Heart left ventricle (tissue), 16 donors: ENCODE measurements around the gene STOML1. TPM values are rescaled to one million over a fixed set of nuclear protein-coding genes. Genes with fewer than 3 reads are reported as not detected.

Experiments used
- ATAC-seq, 4 donors: fragments of 200-7000 bp; cut with Tn5 transposase; one replicate each; pipeline ENCODE4 v1.9.1; 2020 to 2022; ENCODE audit warnings: moderate library complexity in 4 of 4, mild to moderate bottlenecking in 3 of 4, moderate number of reproducible peaks in 1 of 4
- DNase-seq, 5 donors: peaks; one replicate each; pipeline ENCODE4 v3.0.0-alpha.2; 2020
- H3K27ac ChIP-seq, 12 donors: fragments of 200-600 bp; sonication (generic) in 4 of 12; one replicate each; pipeline versions ENCODE4 v1.5.0 to v1.8.0; 2016 to 2022; ENCODE audit warnings: mild to moderate bottlenecking in 2 of 12
- H3K27me3 ChIP-seq, 9 donors: fragments of 200-600 bp; sonication (generic) in 2 of 9; one replicate each; pipeline versions ENCODE4 v1.5.1 to v1.8.0; 2016 to 2022; ENCODE audit warnings: mild to moderate bottlenecking in 3 of 9
- H3K36me3 ChIP-seq, 9 donors: fragments of 200-600 bp; sonication (generic) in 2 of 9; one replicate each; pipeline versions ENCODE4 v1.5.0 to v1.8.0; 2018 to 2022; ENCODE audit warnings: mild to moderate bottlenecking in 2 of 9
- H3K4me1 ChIP-seq, 12 donors: fragments of 200-600 bp; sonication (generic) in 4 of 12; one replicate each; pipeline versions ENCODE4 v1.5.0 to v1.8.0; 2016 to 2022; ENCODE audit warnings: mild to moderate bottlenecking in 3 of 12
- H3K4me3 ChIP-seq, 12 donors: fragments of 200-600 bp; sonication (generic) in 4 of 12; one replicate each; pipeline versions ENCODE4 v1.5.0 to v1.8.0; 2017 to 2022; ENCODE audit warnings: mild to moderate bottlenecking in 9 of 12, moderate library complexity in 4 of 12
- H3K9me3 ChIP-seq, 12 donors: fragments of 200-600 bp; sonication (generic) in 4 of 12; one replicate each; pipeline versions ENCODE4 v1.5.0 to v1.8.0; 2016 to 2022; ENCODE audit warnings: mild to moderate bottlenecking in 1 of 12
- POLR2A ChIP-seq, 2 donors: fragments of 450-650 bp; IDR thresholded peaks; one replicate each; pipeline ENCODE4 v1.6.1; 2017; ENCODE audit warnings: antibody characterized with exemption in 2 of 2, mild to moderate bottlenecking in 2 of 2, moderate library complexity in 2 of 2
- WGBS, 4 donors: extraction: QIAGEN DNeasy Blood & Tissue Kit in 2 of 4; methylation state at CpG; one replicate each; pipeline versions ENCODE4 v1.1.5 to v1.1.7; 2013 to 2018; 5-methylcytosine and 5-hydroxymethylcytosine counted together
- intact Hi-C, 10 donors: fragments of 100-400 bp; cut with DNase I; formaldehyde crosslinking; loops; one replicate each; pipeline versions ENCODE4 v1.11.1 to v1.14.2; 2022
- polyA plus RNA-seq, 2 donors: library from polyadenylated mRNA; stranded (reverse); fragments of 200-250 nt; gene quantifications; one replicate each; pipeline ENCODE4 v1.2.3, GENCODE V29; 2013
- total RNA-seq, 9 donors: library from RNA; depleted of rRNA in 2 of 9; stranded (reverse); fragments of >200 nt in 2 of 9; fragmentation: NEBNext Ultra II Directional in 3 of 9; extraction: Animal tissue kit (Norgen Biotek cat#: 25700) in 3 of 9; gene quantifications; one replicate each; pipeline versions ENCODE4 v1.1.0 to v1.2.4, GENCODE V29; 2016 to 2023
- TF ChIP-seq, protein P1 (sequence below), 12 donors: fragments of 200-600 bp; sonication (generic) in 4 of 12; IDR thresholded peaks; one replicate each; pipeline versions ENCODE4 v1.5.0 to v1.8.0; 2018 to 2022; ENCODE audit warnings: antibody characterized with exemption in 12 of 12, mild to moderate bottlenecking in 5 of 12
- donor health status: ischemic (EF 13 %, LVEDD 7.1; RV severe dilation, severe dysfunction).
- donor health status: healthy with polysubstance abuse.
- donor health status: DM: no; HTN: yes; CAD: no.
- donor health status: DM: no; HTN: no; CAD: no.
- donor health status: ischemic (EF 25% LVEDD 6.9; RV normal size, moderate dysfunction).
- donor health status: ischemic (EF 25% LVEDD 5.7; RV mildly dilated, moderate dysfunction).
- donor health status: healthy.
- donor health status: DM: yes; HTN: yes; CAD: no.
- donor health status: ischemic (EF 35%, LVEDD 5.7; RV mildly dilated, moderate dysfunction).
- donor health status: nonischemic (EF 11% LVEDD 7.7; RV severe dilation, severe dysfunction).
- donor health status: DM: yes; HTN: yes; CAD: no.
- donor health status: PGD.
- donor health status: ischemic (EF 29% LVEDD 5.4; RV normal size, mild dysfunction).
- donor health status: nonischemic (EF 23%, LVEDD 6.1; RV moderate dilation, normal function).

The STOML1 gene
- total and polyA plus RNA-seq, 11 donors: 25.0 to 41.1 (median 27.7) TPM

GRCh38 chr15:73987681-73988444, 4.2 kb downstream of the STOML1 start:
- peaks cover 34 to 97% (median 92%) of the 10 kb centered on the region in 12 donors for H3K4me1 ChIP-seq
- no peaks in the 10 kb centered on the region for H3K27me3 ChIP-seq
- ATAC-seq (no peak), DNase-seq (no peak)
- H3K9me3 ChIP-seq: no peaks in the 10 kb centered on the region
- H3K36me3 ChIP-seq: peaks cover 0 to 33% (median 13%) of the 10 kb centered on the region in 9 donors
- TF ChIP-seq, protein P1, sequence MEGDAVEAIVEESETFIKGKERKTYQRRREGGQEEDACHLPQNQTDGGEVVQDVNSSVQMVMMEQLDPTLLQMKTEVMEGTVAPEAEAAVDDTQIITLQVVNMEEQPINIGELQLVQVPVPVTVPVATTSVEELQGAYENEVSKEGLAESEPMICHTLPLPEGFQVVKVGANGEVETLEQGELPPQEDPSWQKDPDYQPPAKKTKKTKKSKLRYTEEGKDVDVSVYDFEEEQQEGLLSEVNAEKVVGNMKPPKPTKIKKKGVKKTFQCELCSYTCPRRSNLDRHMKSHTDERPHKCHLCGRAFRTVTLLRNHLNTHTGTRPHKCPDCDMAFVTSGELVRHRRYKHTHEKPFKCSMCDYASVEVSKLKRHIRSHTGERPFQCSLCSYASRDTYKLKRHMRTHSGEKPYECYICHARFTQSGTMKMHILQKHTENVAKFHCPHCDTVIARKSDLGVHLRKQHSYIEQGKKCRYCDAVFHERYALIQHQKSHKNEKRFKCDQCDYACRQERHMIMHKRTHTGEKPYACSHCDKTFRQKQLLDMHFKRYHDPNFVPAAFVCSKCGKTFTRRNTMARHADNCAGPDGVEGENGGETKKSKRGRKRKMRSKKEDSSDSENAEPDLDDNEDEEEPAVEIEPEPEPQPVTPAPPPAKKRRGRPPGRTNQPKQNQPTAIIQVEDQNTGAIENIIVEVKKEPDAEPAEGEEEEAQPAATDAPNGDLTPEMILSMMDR (IDR thresholded peaks at IDR 0.05): no peak
- no peak for TF ChIP-seq POLR2A (IDR thresholded peaks at IDR 0.05)
- intact Hi-C loops: no loop called here
- peak overlapping the region; percentile 66 to 100 (median 95) for H3K27ac ChIP-seq
- 49 to 66% (median 58%) methylated on average over 9 of the region's 9 CpGs for WGBS, 4 donors
- H3K4me3 ChIP-seq: no peak overlapping the region

DNA sequence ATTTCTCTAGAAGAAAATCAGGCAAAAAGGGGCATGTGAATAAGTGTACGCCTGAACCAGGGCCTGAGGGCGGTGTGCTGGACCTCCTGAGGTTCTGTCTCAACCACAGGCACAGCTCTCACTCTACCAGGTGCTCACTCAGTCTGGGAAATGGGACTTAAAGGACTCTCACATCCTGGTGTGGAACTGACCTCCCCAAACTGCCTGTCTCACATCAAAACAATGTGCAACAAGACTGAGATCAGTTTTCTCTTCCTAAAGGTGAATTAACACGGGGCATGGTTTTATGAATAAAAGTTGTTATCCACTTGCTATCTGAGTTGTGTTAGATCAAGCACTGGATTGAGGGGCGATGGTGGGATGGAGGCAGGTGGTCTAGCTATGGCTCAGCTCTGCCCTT, 4.8 kb downstream of the STOML1 start:
- intact Hi-C loops: no loop called here
- H3K27ac ChIP-seq: peak overlapping the region; percentile 66 to 100 (median 95)
- H3K36me3 ChIP-seq: peaks cover 0 to 33% (median 13%) of the 10 kb centered on the region in 9 donors

DNA sequence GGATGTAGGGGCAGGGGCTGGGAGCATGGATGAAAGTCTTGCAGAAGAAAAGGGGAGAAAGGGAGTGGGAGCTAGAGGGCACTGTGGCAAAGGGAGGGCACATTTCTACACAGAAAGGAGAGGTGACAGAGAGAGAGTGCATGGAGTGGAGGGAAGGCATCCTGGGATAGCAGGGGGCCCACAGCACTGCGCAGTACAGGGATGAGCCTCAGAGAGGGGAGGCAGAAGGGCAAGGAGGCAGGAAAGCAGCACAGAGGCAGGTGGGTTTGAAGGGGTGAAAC, 5.4 kb downstream of the STOML1 start:
- Histone ChIP-seq H3K4me1 (peaks cover 42 to 100% (median 98%) of the 10 kb centered on the region in 12 donors), H3K4me3 (no peak overlapping the region), H3K9me3 (no peaks in the 10 kb centered on the region), H3K27ac (peak overlapping the region; percentile 66 to 100 (median 95)), H3K36me3 (peaks cover 0 to 33% (median 13%) of the 10 kb centered on the region in 9 donors), H3K27me3 (no peaks in the 10 kb centered on the region)
- no peak for TF ChIP-seq POLR2A (IDR thresholded peaks at IDR 0.05)
- TF ChIP-seq, protein P1 (IDR thresholded peaks at IDR 0.05): no peak
- no peak for DNase-seq
- 89 to 100% (median 98%) methylated on average over 1 of the region's 1 CpG for WGBS, 4 donors
- intact Hi-C loops: no loop called here
- ATAC-seq: no peak

More for the DNA sequence above, 4.8 kb downstream of the STOML1 start:
- Histone ChIP-seq H3K27me3 (no peaks in the 10 kb centered on the region), H3K4me3 (no peak overlapping the region), H3K4me1 (peaks cover 37 to 97% (median 93%) of the 10 kb centered on the region in 12 donors), H3K9me3 (no peaks in the 10 kb centered on the region)
- ATAC-seq (no peak), DNase-seq (no peak)
- TF ChIP-seq POLR2A (IDR thresholded peaks at IDR 0.05): no peak
- TF ChIP-seq, protein P1 (IDR thresholded peaks at IDR 0.05): no peak
- 65 to 85% (median 76%) methylated on average over 4 of the region's 4 CpGs for WGBS, 4 donors

DNA sequence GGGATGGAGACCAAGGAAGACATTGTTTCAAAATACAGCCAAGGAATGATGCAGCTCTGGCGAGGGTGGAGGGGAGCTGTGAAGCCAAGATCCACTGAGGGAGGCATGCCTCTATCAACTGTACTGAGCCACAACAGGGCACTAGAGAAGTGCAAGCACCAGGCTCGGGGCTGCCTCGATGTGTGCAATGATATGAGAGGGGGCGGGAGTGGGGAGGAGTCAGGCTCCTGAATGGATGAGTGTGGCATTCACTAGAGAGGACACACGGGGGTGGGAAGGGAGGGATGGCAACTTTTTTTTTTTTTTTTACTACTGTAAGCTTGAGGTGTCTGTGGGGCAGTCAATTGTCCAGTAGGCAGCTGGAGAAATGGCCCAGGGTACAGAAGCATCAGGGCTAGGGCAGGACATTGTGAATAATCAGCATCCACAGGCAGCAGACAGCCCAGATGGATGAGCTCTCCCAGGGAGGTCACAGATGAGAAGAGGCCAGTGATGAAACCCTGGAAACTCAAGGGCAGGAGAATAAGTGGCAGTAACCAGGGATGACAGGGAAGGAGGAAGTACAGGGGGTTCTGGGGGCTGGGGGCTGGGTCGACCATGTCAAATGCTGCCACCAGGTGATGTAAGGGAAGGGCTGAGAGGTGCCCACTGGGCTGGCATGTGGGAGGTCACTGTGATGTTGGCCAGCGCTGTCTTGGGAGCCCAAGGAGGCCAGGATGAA, 5.9 kb downstream of the STOML1 start:
- no peak overlapping the region for H3K4me3 ChIP-seq
- peaks cover 40 to 100% (median 98%) of the 10 kb centered on the region in 12 donors for H3K4me1 ChIP-seq
- TF ChIP-seq, protein P1 (IDR thresholded peaks at IDR 0.05): no peak
- TF ChIP-seq POLR2A (IDR thresholded peaks at IDR 0.05): no peak
- intact Hi-C loops: no loop called here
- peaks cover 0 to 33% (median 13%) of the 10 kb centered on the region in 9 donors for H3K36me3 ChIP-seq
- peak overlapping the region; percentile 90 to 100 (median 96) for H3K27ac ChIP-seq
- no peaks in the 10 kb centered on the region for H3K9me3 ChIP-seq
- ATAC-seq: no peak
- H3K27me3 ChIP-seq: no peaks in the 10 kb centered on the region
- no peak for DNase-seq
- 52 to 72% (median 57%) methylated on average over 5 to 7 of the region's 7 CpGs for WGBS, 4 donors
